NCI-H748 (cell line): ENCODE results near the gene IRAK1BP1.
"Not testable (repeated sequence)": the region's sequence is repeated elsewhere in the genome, so short reads cannot be mapped to it uniquely, and the experiment has no call there.

Source experiments
- DNase-seq: peaks from one replicate; lab custom pipeline; 2025; ENCODE audit not compliant: unreplicated experiment; lab: John Stamatoyannopoulos, UW

IRAK1BP1 gene

DNA sequence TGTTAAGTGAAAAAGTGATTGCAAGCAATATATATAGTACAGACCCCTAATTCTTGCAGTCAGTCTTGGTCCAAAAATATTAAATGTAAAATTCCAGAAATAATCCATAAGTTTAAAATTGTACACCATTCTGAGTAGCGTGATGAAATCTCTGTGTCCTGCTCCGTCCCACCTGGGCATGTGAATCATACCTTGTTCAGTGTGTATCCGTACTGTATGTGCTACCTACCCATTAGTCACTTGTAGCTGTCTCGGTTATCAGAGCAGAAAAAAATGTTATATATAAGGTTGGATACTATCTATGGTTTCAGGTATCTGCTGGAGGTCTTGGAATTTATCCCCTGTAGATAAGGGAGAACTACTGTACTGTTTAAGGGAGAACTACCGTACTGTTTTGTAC is 16.3 kb downstream of the IRAK1BP1 start:
- DNase-seq, result no peak

DNA sequence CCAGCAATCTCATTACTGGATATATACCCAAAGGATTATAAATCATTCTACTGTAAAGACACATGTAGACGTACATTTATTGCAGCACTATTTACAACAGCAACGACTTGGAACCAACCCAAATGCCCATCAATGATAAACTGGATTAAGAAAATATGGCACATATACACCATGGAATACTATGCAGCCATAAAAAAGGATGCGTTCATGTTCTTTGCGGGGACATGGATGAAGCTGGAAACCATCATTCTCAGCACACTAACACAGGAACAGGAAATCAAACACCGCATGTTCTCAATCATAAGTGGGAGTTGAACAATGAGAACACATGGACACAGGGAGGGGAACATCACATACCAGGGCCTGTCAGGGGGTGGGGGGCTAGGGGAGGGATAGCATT is 22.6 kb downstream of the IRAK1BP1 start:
- not testable (repeated sequence) for DNase-seq

DNA sequence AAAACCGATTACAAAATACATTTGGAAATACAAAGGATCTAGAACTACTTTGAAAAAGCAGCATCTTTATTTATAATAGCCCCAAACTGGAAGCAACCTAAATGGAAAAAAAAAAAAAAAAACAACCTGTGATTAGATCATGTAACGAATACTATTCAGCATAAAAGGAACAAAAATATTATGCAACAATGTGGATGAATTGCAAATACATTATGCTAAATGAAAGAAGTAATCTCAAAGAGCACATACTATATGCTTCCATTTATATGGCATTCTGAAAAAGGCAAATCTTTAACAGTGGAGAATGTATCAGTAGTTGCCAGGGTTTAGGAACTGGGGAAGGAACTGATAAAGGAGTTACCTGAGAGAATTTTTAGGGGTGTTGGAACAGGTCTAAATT is 28.9 kb downstream of the IRAK1BP1 start:
- no peak for DNase-seq

DNA sequence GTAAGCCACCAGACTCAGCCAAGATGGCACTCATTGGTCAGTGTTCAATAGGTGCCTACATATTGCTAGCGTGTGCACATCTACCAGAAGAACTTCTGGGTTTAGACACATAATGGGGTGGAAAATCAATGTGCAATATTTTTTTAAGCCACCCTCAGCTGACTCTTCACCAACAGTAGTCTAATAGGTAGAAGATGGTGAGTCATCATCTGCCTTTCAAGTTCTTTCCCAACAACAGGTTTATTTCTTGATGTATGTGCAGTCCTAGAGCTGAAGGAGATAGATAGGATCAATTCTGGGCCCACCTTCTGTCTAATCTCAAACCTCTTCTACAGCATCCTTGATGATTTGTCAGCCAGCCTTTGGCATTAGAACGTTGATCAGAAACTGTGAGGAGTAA is 41.3 kb downstream of the IRAK1BP1 start:
- DNase-seq, result no peak

DNA sequence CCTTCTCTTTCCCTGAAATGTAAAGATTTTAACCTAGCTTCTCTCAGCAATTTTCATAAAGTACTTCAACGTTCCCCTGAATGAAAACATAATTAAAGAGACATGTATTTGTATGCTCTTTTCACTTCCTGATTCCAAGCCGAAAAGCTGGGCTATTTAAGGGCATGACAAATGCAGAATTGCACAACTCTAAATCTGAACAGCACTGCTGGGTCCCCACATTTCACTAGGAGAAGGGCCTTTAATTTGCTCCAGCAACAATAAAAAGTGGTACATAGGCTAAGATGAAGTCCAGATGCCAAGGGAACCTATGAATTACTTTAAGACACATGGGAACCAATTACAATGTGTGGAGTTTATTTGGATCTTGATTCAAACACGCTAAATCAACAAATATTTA is 42.0 kb downstream of the IRAK1BP1 start:
- no peak for DNase-seq

DNA sequence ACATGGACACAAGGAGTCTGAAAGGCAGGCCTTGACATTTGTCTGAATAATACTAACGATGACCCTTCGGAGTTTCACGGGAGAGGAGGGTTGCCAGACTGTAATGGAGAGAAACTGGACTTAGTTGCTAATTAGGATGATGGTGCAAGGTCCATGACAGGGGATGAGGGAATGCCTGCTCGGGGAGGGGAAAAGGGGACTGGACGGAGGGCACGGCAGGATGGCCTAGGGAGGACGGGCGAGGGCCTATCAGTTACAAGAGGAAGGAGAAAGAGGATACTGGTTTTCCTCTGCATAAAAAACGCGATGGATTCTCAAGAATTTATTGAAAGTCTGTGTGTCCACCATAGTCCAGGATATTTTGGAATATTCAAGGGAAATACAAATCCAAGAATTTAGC is 42.7 kb downstream of the IRAK1BP1 start:
- DNase-seq, result no peak

DNA sequence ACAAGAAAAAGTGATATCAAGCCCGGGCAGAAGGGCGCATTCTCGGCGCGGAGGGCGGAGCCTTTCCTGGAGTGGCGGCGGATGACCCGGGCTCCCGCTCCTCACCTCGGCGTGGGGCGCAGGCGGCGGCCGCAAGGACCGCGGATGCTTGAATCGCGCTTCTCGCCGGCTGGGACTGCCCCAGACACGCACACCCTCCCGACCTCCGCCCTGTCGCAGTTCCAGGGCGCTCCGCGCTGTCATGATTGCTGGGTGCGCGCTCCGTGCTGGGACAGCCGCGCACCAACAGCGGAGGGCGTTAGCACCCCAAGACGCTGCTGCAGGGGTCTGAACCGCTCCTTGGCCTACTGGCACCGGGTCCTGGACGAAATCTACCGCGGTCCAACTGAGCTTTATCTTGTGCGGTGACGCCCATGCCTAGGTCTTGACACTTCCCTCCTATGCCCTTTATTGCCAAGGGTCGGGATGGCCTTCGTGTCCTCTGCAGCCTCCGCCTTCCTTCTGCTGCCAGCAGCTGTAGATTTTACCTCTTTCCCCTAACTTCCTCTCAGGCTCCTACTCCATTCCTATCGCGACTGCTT is 43.3 kb downstream of the IRAK1BP1 start:
- no peak for DNase-seq

DNA sequence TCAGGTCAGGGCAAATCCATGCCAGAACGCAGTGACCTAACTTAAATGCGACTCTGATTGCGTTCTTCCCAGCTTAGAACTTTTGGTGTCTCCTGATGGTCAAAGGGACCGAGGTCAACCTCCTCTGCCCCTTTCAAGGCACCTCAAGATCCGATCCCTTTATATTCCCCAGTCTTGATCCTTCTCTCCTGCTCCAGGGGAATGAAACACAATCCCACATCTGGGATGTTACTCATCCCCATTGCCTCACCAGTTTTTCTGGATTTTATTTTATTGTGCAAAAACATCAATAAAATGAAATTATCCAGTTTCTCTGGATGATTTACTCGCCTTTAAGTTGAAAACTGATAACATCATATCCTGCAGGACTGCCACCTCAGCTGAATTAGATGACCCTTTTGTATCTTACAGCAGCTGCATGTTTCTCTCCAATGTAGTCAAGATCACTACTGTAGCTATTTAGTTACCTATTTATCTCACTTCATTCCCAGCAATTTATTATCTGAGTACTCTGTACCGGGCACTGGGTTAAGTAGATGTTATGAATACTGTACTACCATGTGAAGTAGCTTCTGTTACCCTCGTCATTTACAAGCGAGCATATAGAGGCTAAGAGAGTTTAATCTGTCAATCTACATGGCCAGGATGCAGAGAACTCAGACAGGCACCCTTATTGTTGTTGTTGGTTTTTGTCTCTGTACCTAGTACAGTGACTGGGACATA is 44.0 kb downstream of the IRAK1BP1 start:
- no peak for DNase-seq

DNA sequence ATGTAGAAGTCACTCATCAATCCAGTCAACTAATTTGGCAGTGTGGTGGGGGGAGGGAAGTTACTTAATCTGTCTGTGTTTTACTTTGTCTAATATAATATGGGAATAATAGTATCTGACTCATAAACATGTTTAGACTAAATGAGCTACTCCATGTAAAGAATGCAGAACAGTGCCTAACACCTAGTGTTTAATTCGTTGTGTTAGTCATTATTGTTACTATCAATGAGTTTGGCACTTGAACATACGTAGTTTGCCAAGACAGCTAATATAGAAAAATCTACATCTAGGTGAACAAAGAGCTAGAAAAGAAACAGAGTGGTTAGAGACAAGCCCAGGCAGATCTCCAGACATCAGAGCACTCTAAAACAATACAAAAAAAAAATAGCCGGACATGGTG is 49.1 kb downstream of the IRAK1BP1 start:
- no peak for DNase-seq

DNA sequence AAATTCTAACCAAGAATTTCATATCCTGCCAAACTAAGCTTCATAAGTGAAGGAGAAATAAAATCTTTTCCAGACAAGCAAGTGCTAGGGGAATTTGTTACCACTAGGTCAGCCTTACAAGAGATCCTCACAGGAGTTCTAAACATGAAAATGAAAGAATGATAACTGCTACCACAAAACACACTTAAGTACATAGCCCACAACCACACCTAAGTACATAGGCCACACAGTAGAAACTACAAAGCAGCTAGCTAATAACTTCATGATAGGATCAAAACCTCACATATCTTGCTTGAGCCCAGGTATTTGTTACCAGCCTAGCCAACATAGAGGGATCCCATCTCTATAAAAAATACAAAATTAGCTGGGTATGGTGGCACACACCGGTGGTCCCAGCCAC is 50.4 kb downstream of the IRAK1BP1 start:
- DNase-seq, result no peak

DNA sequence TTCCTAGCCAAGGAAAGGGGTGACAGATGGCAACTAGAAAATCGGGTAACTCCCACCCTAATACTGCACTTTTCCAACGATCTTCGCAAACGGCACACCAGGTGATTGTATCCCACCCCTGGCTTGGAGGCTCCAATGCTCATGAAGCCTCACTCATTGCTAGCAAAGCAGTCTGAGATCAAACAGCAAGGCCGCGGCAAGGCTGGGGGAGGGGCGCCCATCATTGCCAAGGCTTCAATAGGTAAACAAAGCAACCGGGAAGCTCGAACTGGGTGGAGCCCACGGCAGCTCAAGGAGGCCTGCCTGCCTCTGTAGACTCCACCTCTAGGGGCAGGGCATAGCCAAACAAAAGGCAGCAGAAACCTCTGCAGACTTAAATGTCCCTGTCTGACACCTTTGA is 53.8 kb downstream of the IRAK1BP1 start:
- not testable (repeated sequence) for DNase-seq

DNA sequence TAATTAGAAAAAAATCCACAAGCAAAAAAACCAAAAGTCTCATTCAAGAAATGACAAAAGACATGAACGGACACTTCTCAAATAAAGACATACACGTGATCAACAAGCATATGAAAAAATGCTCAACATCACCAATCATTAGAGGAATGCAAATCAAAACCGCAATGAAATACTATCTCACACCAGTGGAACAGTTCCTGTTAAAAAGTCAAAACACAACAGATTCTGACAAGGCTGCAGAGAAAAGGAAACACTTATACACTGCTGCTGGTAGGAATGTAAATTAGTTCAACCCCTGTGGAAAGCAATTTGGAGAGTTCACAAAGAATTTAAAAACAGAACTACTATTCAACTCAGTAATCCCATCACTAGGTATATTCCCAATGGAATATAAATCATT is 58.0 kb downstream of the IRAK1BP1 start:
- DNase-seq, result no peak

DNA sequence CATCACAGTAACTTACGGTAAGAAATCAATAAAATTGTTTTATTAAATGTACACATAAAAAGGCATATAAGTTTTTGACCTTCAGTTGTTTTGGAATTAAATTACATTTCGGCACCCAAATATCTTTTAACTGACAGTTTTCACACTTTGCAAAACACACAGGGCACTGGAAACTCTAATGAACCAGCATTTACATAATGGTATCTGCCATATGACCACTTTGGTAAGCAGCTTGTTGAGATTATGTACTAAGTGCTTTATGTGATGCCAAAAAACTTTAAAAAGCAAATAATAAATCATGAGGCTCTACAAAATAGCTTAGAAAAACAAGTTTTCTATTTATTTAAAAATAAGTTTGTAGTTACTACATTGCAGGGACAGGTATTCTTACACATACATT is 68.2 kb downstream of the IRAK1BP1 start:
- no peak for DNase-seq

DNA sequence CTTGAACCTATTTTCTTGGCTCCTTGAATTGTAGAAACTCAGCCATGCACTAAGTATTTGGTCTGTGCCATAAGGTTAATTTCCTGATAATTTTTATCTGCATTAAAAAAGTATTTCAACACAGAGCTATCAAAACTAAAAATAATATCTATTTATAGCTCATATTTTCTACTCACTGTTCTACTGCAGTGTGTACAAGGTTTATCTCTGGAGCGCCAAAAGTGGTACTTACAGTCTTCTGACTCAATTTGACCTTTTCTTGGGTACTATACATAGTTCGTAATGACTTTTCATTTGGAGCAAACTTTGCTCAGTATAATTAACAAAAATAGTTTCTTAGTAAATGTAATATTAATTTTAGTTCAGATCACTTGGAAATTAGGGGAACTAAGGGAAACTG is 69.2 kb downstream of the IRAK1BP1 start:
- DNase-seq, result no peak

DNA sequence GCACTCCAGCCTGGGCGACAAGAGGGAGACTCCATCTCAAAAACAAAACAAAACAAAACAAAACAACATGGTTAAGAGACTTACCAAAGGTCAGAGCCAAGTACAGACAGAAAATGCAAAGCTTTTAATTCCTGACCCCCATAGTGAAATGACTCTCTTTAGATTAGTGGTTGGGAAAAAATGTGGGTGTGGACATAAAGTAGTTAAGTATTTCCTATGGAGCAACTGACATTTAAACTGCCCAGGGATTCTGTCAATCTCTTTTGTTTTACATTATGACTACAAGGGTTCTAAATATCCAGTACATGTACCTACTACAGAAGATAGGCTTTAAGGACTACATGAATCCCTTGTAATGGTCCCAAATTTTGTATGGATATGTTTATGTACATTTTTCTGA is 75.1 kb downstream of the IRAK1BP1 start:
- no peak for DNase-seq

DNA sequence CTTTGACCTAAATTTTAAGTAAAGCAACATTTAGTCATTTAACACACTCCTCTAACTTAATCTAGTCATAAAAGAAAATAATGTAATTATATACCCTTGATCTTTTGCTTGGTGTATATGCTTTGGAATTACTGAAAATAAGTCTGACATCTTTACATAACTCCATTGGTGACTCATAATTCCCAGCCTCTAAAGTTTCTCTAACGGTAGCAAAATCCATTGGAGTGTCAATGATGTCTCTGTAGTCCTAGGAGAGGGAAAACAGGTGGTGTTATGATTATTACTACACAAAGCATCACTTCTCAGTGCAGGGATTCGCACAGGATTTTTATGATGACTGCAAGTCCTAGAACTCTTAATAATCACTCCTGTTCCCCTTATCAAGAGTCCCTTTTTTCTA is 80.2 kb downstream of the IRAK1BP1 start:
- DNase-seq, result no peak

DNA sequence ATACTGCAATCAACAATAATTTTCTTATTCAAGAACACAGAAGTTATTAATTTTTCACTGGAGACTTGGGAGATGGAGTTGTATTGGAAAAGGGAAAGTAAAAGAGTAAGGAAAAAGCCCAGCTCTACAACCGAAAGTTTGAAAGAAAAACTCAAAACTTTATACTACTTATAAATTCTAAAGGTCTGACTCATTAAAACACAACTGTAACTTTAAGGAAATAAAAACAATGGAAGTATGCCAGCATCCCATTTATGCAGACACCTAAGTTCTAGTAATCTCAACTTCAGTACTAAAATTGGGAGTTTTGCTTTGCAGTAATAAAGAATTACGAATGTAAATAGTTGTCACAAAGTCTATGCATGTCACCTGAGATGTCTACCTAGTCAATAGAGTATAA is 80.6 kb downstream of the IRAK1BP1 start:
- no peak for DNase-seq

DNA sequence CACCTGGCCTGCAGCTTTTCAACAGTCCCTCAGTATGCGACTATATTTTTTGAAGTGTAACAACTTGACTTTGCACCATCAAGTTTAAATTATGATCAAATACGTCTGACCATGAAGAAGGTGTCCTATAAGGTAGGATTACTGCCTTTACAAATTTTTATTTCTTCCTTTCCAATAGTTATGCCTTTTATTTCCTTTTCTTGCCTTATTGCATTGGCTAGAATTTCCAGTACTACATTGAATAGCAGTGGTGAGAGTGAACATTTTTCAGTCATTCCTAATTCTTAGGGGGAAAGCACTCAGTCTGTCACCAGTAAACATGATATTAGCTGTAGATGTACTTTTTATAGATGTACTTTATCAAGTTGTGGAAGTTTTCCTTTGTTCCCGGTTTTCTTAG is 81.4 kb downstream of the IRAK1BP1 start:
- DNase-seq, result no peak

DNA sequence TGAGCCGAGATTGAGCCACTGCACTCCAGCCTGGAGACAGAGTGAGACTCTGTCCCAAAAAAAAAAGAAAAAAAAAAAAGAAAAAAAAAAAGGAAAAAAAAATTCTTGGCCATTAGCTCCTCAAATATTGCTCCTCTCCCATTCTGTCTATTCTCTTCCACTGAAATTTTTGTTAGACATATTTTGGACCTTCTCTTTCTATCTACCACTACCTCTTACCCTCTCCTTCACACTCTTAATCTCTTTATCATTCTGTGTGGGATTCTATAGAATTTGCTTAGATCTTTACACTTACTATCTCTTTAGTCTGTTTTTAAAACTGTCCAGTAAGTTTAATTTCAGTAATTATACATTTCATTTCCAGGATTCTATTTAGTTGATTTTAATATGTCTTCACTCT is 85.0 kb downstream of the IRAK1BP1 start:
- DNase-seq, result no peak
